Skeletal muscle cell (primary cell): ENCODE data around the gene RTCB.

ENCODE experiments used
- DNase-seq: peaks from one replicate; pipeline ENCODE4 v3.0.0-alpha.2; 2010; ENCODE audit warnings: low read depth
- H3K4me3 ChIP-seq: 2 replicates; pipeline ENCODE4 v1.5.1; 2011; ENCODE audit warnings: low read depth, mild to moderate bottlenecking, control low read depth, low read length, moderate library complexity

Gene RTCB

GRCh38 chr22:32411829-32412592 is at the start of gene RTCB:
TSS of gene RTCB (minus strand) at chr22:32412247. CDS start at chr22:32412156, 91 bp downstream.
- H3K4me3 ChIP-seq = peak within 1 kb of the TSS; percentile 97
- DNase-seq = peak; percentile 86

DNA sequence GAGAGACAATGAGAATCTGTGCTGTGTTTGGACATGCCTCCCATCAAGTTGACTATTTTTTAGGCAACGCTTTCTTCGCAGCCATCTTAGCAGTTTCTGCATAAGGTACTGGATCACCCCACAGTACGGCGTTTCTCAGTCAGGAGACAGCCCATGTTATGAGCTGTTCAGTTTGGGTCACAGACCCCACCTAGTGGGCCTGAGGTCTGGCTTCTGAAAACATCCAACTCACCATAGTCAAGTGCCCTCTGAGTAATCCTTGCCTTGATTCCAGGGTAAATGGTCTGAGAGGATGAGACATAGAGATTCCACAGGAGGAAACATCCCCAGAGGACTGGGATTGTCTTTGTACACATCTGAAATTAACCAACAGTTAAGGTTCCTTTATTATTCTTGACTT is 45.0 kb upstream of the RTCB start:
- H3K4me3 ChIP-seq = no peak overlapping the region
- peak; percentile 9 for DNase-seq

DNA sequence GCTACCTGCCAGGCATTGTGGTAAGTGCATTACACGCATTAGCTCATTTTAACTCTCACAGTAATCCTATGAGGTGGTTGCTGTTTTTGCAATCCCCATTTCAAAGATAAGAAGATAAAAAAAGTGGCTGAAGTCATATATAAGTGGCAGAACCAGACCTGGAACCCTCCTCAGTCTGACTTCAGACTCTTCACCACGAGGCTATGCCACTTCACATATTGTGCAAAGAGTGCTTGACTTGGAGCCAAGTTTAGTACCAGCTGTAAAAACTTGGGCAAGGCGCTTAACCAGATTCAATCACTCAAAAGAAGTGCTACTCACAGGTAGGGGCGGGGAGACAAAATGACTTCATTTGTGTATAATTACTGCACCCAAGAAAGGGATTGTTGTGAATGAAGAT is 36.9 kb upstream of the RTCB start:
- H3K4me3 ChIP-seq = no peak overlapping the region
- DNase-seq = no peak

- DNase-seq = no peak
- no peak overlapping the region for H3K4me3 ChIP-seq
Measured at GRCh38 chr22:32446321-32446720, 34.3 kb upstream of the RTCB start.

DNA sequence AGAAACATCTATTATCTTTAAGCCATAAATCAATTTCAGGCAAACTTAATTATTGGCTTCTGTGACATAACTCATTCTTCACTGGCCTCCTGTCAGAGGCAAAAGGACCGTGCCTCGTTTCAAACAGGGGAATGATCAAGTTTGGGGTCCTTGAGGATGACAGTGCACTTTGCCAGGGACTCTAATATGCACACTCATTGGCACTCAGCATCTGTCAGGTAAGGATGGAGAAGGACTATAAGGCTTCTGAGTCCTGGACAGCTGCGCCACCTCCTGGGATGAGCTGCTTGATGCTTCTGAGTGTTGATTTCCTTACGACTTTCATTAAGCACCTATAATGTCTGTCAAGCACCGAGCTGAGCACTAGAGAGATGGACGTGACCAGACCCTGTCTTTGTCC is 32.0 kb upstream of the RTCB start:
- no peak for DNase-seq
- H3K4me3 ChIP-seq = no peak overlapping the region

- no peak overlapping the region for H3K4me3 ChIP-seq
Measured at GRCh38 chr22:32430352-32430751, 18.3 kb upstream of the RTCB start.

DNA sequence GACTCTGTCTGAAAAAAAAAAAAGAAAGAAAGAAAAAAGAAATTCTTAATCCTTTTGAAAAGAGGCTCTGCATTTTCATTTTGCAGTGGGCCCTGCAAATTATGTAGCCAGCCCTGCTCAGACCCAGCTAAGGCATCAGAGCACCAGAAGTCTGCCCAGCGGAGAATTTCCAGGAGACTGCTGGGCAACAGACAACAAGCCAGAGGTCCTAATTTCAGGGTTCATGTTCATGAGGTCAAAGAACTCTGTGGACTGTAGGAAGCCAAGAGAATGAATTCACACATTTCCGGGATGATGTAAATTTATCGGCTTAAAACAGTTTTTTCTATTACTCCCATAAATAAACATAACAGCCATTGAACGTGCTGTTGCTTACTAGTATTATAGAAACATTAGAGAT is 14.8 kb upstream of the RTCB start:
- DNase-seq = no peak
- no peak overlapping the region for H3K4me3 ChIP-seq

More at GRCh38 chr22:32430352-32430751, 18.3 kb upstream of the RTCB start:
- DNase-seq = no peak

- no peak for DNase-seq
- no peak overlapping the region for H3K4me3 ChIP-seq
Measured at GRCh38 chr22:32423664-32424063, 11.6 kb upstream of the RTCB start.

DNA sequence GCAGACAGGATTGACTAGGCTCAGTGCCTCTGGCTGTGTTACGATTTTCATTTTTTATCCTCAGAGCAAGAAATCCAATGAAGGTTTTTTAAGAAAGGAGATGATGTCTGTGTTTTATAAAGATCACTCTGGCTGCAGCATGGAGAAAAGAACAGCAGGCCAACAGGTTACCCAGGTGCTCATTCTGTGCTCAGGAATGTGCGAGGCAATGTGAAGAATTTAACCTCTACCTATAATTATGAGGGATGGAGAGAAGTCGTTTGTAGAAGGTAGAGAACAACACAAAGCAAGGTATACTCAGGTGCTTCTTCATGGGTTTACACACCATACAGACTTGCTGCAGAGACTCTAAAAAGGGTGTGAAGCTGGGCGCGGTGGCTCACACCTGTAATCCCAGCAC is 10.0 kb upstream of the RTCB start:
- no peak for DNase-seq
- H3K4me3 ChIP-seq = no peak overlapping the region

- DNase-seq = no peak
- H3K4me3 ChIP-seq = no peak overlapping the region
Measured at GRCh38 chr22:32421484-32421883, 9.4 kb upstream of the RTCB start.

DNA sequence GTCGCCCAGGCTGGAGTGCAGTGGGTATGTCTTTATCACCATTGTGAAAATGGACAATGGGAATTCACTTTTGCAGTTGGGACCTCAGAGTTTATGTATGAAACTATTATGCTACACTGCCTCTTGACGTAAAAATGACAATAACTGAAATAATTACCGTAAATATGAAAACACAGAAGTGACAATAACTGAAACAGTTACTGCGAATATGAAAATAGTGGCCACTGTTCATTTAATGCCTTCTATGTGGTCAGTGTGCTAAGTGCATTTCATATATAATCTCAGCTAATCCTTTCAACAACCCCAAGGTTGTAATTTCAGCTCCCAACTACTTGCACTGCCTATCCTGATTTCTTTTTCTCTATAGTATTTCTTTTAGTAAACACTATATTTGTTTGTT is 5.9 kb upstream of the RTCB start:
- H3K4me3 ChIP-seq = no peak overlapping the region
- DNase-seq = no peak

DNA sequence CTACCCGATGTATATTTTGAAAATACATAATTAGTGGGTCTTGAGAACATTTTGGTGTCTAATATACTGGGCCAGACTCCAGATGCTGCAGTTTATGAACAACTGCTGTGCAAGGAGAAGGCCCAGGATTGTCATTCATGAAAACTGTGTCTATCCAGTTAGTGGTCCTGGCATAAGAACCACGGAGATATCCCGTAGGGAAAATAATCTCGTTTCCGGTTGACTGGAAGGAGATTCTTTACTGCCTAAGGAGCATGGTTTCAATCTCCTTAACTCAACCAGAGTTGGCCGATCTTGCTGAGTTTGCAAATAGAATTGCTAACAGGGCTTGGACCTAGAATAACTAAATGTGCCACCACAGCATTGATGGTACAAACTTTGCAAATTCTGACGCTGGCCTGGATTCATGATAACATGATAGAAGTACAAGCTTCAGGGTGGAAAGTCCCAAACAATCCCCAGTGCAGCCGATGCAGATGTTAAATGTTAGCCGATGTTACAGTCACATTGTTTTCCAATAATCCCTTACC is 4.6 kb upstream of the RTCB start:
- DNase-seq = no peak

GRCh38 chr22:32414191-32414590 is 2.1 kb upstream of the RTCB start:
- DNase-seq = no peak

More for the DNA sequence above, 4.6 kb upstream of the RTCB start:
- no peak overlapping the region for H3K4me3 ChIP-seq

DNA sequence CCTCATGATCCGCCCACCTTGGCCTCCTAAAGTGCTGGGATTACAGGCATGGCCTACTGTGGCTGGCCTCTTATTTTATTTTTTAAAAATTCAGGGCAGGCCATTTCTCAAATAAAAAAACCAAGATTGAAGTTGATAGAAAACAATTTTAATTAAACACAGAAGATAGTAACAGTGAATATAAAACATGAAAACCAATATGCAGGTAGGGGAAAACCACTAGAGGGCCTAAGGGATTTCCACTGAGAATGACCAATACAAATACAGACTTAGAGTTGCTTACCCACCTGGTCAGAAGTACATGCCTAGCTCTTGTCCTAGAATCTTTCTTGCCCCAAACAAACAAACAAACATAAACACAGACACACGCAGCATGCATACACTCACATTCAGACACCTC is 1.7 kb upstream of the RTCB start:
- no peak for DNase-seq

More at GRCh38 chr22:32414191-32414590, 2.1 kb upstream of the RTCB start:
- no peak overlapping the region for H3K4me3 ChIP-seq

GRCh38 chr22:32411402-32411801 is 645 bp downstream of the RTCB start:
- DNase-seq = no peak
- H3K4me3 ChIP-seq = peak overlapping the region; percentile 97

More for the DNA sequence above, 1.7 kb upstream of the RTCB start:
- H3K4me3 ChIP-seq = no peak overlapping the region

- H3K4me3 ChIP-seq = peak overlapping the region; percentile 97
- no peak for DNase-seq
Measured at GRCh38 chr22:32410459-32410858, 1.6 kb downstream of the RTCB start.

DNA sequence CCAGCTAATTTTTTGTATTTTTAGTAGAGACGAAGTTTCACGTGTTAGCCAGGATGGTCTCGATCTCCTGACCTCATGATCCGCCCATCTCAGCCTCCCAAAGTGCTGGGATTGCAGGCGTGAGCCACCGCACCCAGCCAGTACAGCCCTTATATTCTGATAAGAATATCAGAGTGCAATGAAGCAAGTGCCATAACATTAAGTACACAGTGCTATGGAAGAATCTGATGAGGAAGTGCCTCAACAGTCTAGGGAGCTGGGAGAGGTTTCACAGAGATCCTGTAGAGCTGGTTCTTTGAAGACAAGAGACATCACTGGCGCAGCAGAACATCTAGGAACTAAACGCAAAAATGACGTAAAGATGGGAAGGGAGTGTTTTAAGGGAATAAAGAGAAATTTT is 2.1 kb downstream of the RTCB start:
- no peak for DNase-seq
- H3K4me3 ChIP-seq = no peak overlapping the region

GRCh38 chr22:32407936-32408335 is 4.1 kb downstream of the RTCB start:
- H3K4me3 ChIP-seq = no peak overlapping the region
- no peak for DNase-seq

DNA sequence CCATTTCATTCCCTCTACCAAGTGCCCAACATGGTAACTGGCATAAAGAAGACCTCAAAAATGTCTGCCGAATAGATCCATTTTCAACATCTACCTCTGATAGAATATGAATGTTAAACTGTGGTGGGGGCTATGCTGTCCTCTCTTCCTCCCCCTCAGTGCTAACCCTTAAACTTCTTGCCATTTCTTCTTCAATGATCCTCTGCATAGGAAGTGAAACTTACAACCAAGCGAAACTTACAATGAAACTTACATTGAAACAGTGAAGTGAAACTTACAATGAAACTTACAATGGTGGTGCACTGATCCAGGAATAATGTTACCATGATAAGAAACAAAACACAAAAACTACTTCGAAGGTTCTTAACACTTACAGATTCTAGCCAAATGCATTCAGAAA is 4.7 kb downstream of the RTCB start:
- no peak for DNase-seq
- H3K4me3 ChIP-seq = no peak overlapping the region

DNA sequence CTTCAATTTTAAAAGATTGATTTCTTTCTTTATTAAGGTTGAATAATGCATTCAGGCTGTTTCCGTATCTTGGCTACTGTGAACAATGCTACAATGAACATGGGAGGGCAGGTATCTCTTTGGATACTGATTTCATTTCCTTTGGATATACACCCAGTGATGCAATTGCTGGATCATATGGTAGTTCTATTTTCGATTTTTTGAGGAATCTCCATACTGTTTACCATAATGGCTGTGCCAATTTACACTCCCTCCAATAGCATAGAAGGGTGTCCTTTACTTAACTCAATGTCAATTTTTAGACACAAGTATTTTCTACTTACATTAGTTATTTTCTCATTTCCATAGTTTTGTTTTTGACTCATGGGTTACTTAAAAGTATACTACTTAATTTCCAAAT is 8.0 kb downstream of the RTCB start:
- H3K4me3 ChIP-seq = no peak overlapping the region
- no peak for DNase-seq

GRCh38 chr22:32401486-32401885 is 10.6 kb downstream of the RTCB start:
- H3K4me3 ChIP-seq = no peak overlapping the region
- no peak for DNase-seq
